Loucy (cell line): ENCODE measurements around the gene HNRNPCL1.
"Not testable (repeated sequence)": the region's sequence is repeated elsewhere in the genome, so short reads cannot be mapped to it uniquely, and the experiment has no call there.

Source experiments
- EZH2phosphoT487 ChIP-seq: fragments of 200-600 bp; IDR thresholded peaks from 2 replicates; pipeline ENCODE4 v1.6.1; 2018; ENCODE audit warnings: antibody characterized with exemption, mild to moderate bottlenecking, moderate library complexity, borderline replicate concordance
- TF ChIP-seq, protein P1 (sequence below): fragments of 200-600 bp; sonication (generic); conservative IDR thresholded peaks from 2 replicates; pipeline ENCODE4 v1.5.1; 2014; ENCODE audit warnings: mild to moderate bottlenecking, antibody characterized with exemption, low read length

DNA sequence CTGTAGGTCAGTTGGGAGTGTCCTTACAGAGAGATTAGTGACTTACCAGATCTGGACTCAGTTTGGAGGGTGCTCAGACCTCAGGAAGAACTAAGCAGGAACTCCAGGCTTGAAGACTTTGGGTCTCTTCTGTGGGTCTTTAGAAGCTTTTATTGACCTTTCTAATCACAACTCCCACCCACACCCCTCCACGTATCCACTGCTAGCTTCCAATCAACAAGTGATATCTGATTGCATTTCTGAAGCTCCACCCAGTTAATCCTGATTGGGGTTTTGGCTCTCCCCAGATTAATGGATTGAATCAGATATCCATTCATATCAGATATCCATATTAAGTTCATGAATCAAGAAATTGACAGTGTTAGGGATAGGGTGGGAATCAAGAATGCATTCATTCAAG is 49.6 kb upstream of the HNRNPCL1 start, which contains the start of gene PRAMEF10:
- not testable (repeated sequence) for TF ChIP-seq EZH2phosphoT487
- TF ChIP-seq, protein P1, sequence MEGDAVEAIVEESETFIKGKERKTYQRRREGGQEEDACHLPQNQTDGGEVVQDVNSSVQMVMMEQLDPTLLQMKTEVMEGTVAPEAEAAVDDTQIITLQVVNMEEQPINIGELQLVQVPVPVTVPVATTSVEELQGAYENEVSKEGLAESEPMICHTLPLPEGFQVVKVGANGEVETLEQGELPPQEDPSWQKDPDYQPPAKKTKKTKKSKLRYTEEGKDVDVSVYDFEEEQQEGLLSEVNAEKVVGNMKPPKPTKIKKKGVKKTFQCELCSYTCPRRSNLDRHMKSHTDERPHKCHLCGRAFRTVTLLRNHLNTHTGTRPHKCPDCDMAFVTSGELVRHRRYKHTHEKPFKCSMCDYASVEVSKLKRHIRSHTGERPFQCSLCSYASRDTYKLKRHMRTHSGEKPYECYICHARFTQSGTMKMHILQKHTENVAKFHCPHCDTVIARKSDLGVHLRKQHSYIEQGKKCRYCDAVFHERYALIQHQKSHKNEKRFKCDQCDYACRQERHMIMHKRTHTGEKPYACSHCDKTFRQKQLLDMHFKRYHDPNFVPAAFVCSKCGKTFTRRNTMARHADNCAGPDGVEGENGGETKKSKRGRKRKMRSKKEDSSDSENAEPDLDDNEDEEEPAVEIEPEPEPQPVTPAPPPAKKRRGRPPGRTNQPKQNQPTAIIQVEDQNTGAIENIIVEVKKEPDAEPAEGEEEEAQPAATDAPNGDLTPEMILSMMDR: not testable (repeated sequence)
